IMR-90 (cell line): ENCODE measurements around the gene PSEN1. TPM values are rescaled to one million over a fixed set of nuclear protein-coding genes. Genes with fewer than 3 reads are reported as not detected.

Source experiments
- ATAC-seq: fragments of 200-7000 bp; cut with Tn5 transposase; 2 replicates; pipeline ENCODE4 v1.9.1; 2020; ENCODE audit warnings: low read depth, mild to moderate bottlenecking, moderate library complexity
- BruUV-seq: library from RNA; stranded (reverse); fragments of 400-500 nt; replicated peaks from 2 replicates; lab custom pipeline; 2021; lab: Mats Ljungman, UMichigan
- CTCF ChIA-PET: fragments of 300-600 bp; formaldehyde crosslinking; extraction: SDS; loops from one replicate; lab custom pipeline; 2021; ENCODE audit warnings: antibody characterized with exemption; lab: Yijun Ruan, JAX
- POLR2A ChIA-PET: fragments of 300-600 bp; sonication (Branson Sonifier 250); formaldehyde crosslinking; loops from one replicate; lab custom pipeline; 2022; ENCODE audit warnings: antibody characterized with exemption; ENCODE audit not compliant: unreplicated experiment; lab: Charles Lee
- DNase-seq: peaks from one replicate; pipeline ENCODE4 v3.0.0; 2013
- H2AFZ ChIP-seq: replicated peaks from 2 replicates; pipeline ENCODE3; 2013; ENCODE audit warnings: low read length, mild to moderate bottlenecking; ENCODE audit not compliant: poor library complexity
- H2AK5ac ChIP-seq: 2 replicates; pipeline ENCODE4 v1.6.1; 2013; ENCODE audit warnings: low read depth, low read length, inconsistent platforms
- H2AK9ac ChIP-seq: replicated peaks from 2 replicates; pipeline ENCODE3; 2013; ENCODE audit warnings: mild to moderate bottlenecking, low read depth, low read length, moderate library complexity; ENCODE audit not compliant: poor library complexity
- H2BK120ac ChIP-seq: 2 replicates; pipeline ENCODE4 v1.6.1; 2013; ENCODE audit warnings: low read depth, low read length, inconsistent platforms
- H2BK15ac ChIP-seq: 3 replicates; pipeline ENCODE4 v1.6.1; 2013; ENCODE audit warnings: low read depth, low read length, inconsistent platforms
- H2BK20ac ChIP-seq: 2 replicates; pipeline ENCODE4 v1.6.1; 2013; ENCODE audit warnings: low read depth, mild to moderate bottlenecking, inconsistent platforms, low read length, moderate library complexity
- H2BK5ac ChIP-seq: 2 replicates; pipeline ENCODE4 v1.6.1; 2013; ENCODE audit warnings: mild to moderate bottlenecking, low read depth, low read length, inconsistent platforms; ENCODE audit not compliant: poor library complexity, severe bottlenecking
- H3K14ac ChIP-seq: replicated peaks from 2 replicates; pipeline ENCODE4 v1.6.1; 2013; ENCODE audit warnings: low read depth, low read length, inconsistent platforms
- H3K18ac ChIP-seq: 2 replicates; pipeline ENCODE4 v1.6.1; 2013; ENCODE audit warnings: low read depth, low read length, control low read depth
- H3K23ac ChIP-seq: 2 replicates; pipeline ENCODE4 v1.6.1; 2013; ENCODE audit warnings: low read depth, low read length, inconsistent platforms
- H3K27ac ChIP-seq: 2 replicates; pipeline ENCODE4 v1.5.1; 2013; ENCODE audit warnings: mild to moderate bottlenecking, control low read depth, low read length; ENCODE audit not compliant: insufficient read depth
- H3K27me3 ChIP-seq: 2 replicates; pipeline ENCODE4 v1.6.1; 2013; ENCODE audit warnings: low read length; ENCODE audit not compliant: control insufficient read depth, insufficient read depth
- H3K36me3 ChIP-seq: 2 replicates; pipeline ENCODE4 v1.6.1; 2013; ENCODE audit warnings: low read length, mixed read lengths; ENCODE audit not compliant: control insufficient read depth, insufficient read depth
- H3K4ac ChIP-seq: 2 replicates; pipeline ENCODE4 v1.6.1; 2013; ENCODE audit warnings: low read depth, low read length, inconsistent platforms
- H3K4me1 ChIP-seq: 2 replicates; pipeline ENCODE4 v1.6.1; 2013; ENCODE audit warnings: low read length, mixed read lengths; ENCODE audit not compliant: control insufficient read depth, insufficient read depth
- H3K4me2 ChIP-seq: 2 replicates; pipeline ENCODE4 v1.6.1; 2013; ENCODE audit warnings: low read depth, mild to moderate bottlenecking, control low read depth, low read length, moderate library complexity
- H3K4me3 ChIP-seq: 2 replicates; pipeline ENCODE4 v1.5.1; 2013; ENCODE audit warnings: low read depth, mild to moderate bottlenecking, control low read depth, low read length, moderate library complexity; ENCODE audit not compliant: insufficient read depth
- H3K56ac ChIP-seq: 2 replicates; pipeline ENCODE4 v1.6.1; 2013; ENCODE audit warnings: low read length, inconsistent platforms; ENCODE audit not compliant: insufficient read depth; ENCODE audit errors: extremely low read depth
- H3K79me1 ChIP-seq, 2 experiments: 2 replicates each; pipeline ENCODE4 v1.6.1; 2013; ENCODE audit warnings: low read length in 2 of 2, inconsistent platforms in 1 of 2, low read depth in 1 of 2
- H3K9ac ChIP-seq: 2 replicates; pipeline ENCODE4 v1.6.1; 2013; ENCODE audit warnings: low read depth, low read length, control low read depth
- H3K9me1 ChIP-seq: 2 replicates; pipeline ENCODE4 v1.6.1; 2013; ENCODE audit warnings: low read length, inconsistent platforms; ENCODE audit not compliant: insufficient read depth
- H3K9me3 ChIP-seq: 2 replicates; pipeline ENCODE4 v1.6.1; 2013; ENCODE audit warnings: low read length; ENCODE audit not compliant: control insufficient read depth, insufficient read depth
- H4K20me1 ChIP-seq: 2 replicates; pipeline ENCODE4 v1.6.1; 2013; ENCODE audit warnings: low read length, inconsistent platforms; ENCODE audit not compliant: insufficient read depth
- H4K5ac ChIP-seq: 2 replicates; pipeline ENCODE4 v1.6.1; 2013; ENCODE audit warnings: mild to moderate bottlenecking, low read depth, low read length, control low read depth
- H4K8ac ChIP-seq, 2 experiments: 2 replicates each; pipeline ENCODE4 v1.6.1; 2013; ENCODE audit warnings: low read depth in 2 of 2, low read length in 2 of 2, control low read depth in 1 of 2, inconsistent platforms in 1 of 2
- H4K91ac ChIP-seq: 2 replicates; pipeline ENCODE4 v1.6.1; 2013; ENCODE audit warnings: low read depth, low read length, inconsistent platforms; ENCODE audit not compliant: insufficient read depth
- CEBPB ChIP-seq: IDR thresholded peaks from 2 replicates; pipeline ENCODE4 v1.6.1; 2012; ENCODE audit warnings: low read depth, low read length, improper control_type of control experiment
- MAFK ChIP-seq: IDR thresholded peaks from 2 replicates; pipeline ENCODE4 v1.6.1; 2012; ENCODE audit warnings: low read depth, low read length, improper control_type of control experiment
- POLR2A ChIP-seq: IDR thresholded peaks from 2 replicates; pipeline ENCODE4 v1.6.1; 2012; ENCODE audit warnings: mild to moderate bottlenecking, low read depth, low read length
- RFX5 ChIP-seq: IDR thresholded peaks from 2 replicates; pipeline ENCODE4 v1.8.0; 2012; ENCODE audit warnings: low read depth, mild to moderate bottlenecking, low read length, moderate library complexity
- SMC3 ChIP-seq: fragments of 150-350 bp; IDR thresholded peaks from 2 replicates; pipeline ENCODE4 v1.6.1; 2016; ENCODE audit warnings: low read depth, mild to moderate bottlenecking, antibody characterized with exemption, low read length, moderate library complexity
- WGBS, 2 experiments: methylation state at CpG; one replicate each; pipeline versions ENCODE4 v1.1.5 to v1.1.7; 2013; ENCODE audit warnings: missing lambda C conversion rate in 2 of 2; ENCODE audit not compliant: insufficient read length in 1 of 2; ENCODE audit errors: extremely low coverage in 2 of 2; 5-methylcytosine and 5-hydroxymethylcytosine counted together
- dilution Hi-C: fragments of 300-500 bp; cut with HindIII; formaldehyde crosslinking; loops from one replicate; pipeline ENCODE4 v1.14.3; 2018; ENCODE audit warnings: low sequenced_read_pairs; ENCODE audit not compliant: unreplicated experiment
- in situ Hi-C: fragments of 300-500 bp; cut with MboI; formaldehyde crosslinking; loops from 3 replicates; pipeline ENCODE4 v1.14.3; 2019; ENCODE audit warnings: low sequenced_read_pairs, inconsistent platforms, mixed read lengths
- intact Hi-C: fragments of 100-400 bp; cut with micrococcal nuclease; formaldehyde crosslinking; loops from 2 replicates; pipeline ENCODE4 v1.10.0; 2022
- polyA plus RNA-seq, 3 experiments: library from polyadenylated mRNA; depleted of rRNA; stranded (reverse); fragments of >200 nt; gene quantifications; 2 replicates each; pipeline ENCODE4 v1.2.3, GENCODE V29; 2012; ENCODE audit warnings: low replicate concordance in 1 of 3
- total RNA-seq: library from RNA; depleted of rRNA; stranded (reverse); fragments of >200 nt; gene quantifications from 2 replicates; pipeline ENCODE4 v1.2.3, GENCODE V29; 2012

The PSEN1 gene
- total and polyA plus RNA-seq, 2 of the 4 experiments (the other 2 are of a cell fraction) = 14.8 to 62.7 TPM

DNA sequence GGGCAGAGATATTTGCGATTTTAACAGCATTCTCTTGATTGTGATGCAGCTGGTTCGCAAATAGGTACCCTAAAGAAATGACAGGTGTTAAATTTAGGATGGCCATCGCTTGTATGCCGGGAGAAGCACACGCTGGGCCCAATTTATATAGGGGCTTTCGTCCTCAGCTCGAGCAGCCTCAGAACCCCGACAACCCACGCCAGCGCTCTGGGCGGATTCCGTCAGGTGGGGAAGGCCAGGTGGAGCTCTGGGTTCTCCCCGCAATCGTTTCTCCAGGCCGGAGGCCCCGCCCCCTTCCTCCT lies 271 bp upstream of the PSEN1 start:
- peak overlapping the region; percentile 68 for H3K4me3 ChIP-seq
- H3K36me3 ChIP-seq = no peaks in the 10 kb centered on the region
- no peak overlapping the region for H3K18ac ChIP-seq
- H4K20me1 ChIP-seq = peaks cover 10% of the 10 kb centered on the region
- no peak overlapping the region for H2AK5ac ChIP-seq
- peak overlapping the region; percentile 19; the same call in 1 of the 2 replicates for H3K9ac ChIP-seq
- peak overlapping the region; percentile 65 for H3K14ac ChIP-seq
- no peaks in the 10 kb centered on the region for H3K27me3 ChIP-seq
- H3K4me1 ChIP-seq = peaks cover 4% of the 10 kb centered on the region
- H2BK20ac ChIP-seq = no peak overlapping the region
- H3K9me3 ChIP-seq = no peaks in the 10 kb centered on the region
- peaks cover 0 to 22% of the 10 kb centered on the region in 2 experiments; a peak in 2 of 4 replicates for H3K79me1 ChIP-seq
- intact Hi-C loops = no loop called here
- no peak for DNase-seq
- peak overlapping the region; percentile 49 for H3K4ac ChIP-seq
- no TSS peak for BruUV-seq
- no peak overlapping the region for H3K27ac ChIP-seq
- POLR2A ChIA-PET = interaction anchor here (0.6 kb wide), 1 partner anchor 136 kb away, joined by 3 read pairs; no protein-coding TSS in a partner anchor
- peak overlapping the region; percentile 81 to 88 for H4K8ac ChIP-seq
- no peak overlapping the region for H2BK5ac ChIP-seq
- H2AFZ ChIP-seq = peak overlapping the region; percentile 90
- ATAC-seq = no peak
- no peak overlapping the region for H3K56ac ChIP-seq
- no peak for TF ChIP-seq CEBPB
- TF ChIP-seq RFX5 = no peak
- no peak for TF ChIP-seq SMC3
- TF ChIP-seq POLR2A = no peak
- TF ChIP-seq MAFK = no peak
- dilution Hi-C loops = no loop called here
- peak overlapping the region; percentile 56 for H3K4me2 ChIP-seq
- H4K5ac ChIP-seq = peak overlapping the region; percentile 9; the same call in 1 of the 2 replicates
- CTCF ChIA-PET = no interaction called here
- no peak overlapping the region for H2AK9ac ChIP-seq
- no peak overlapping the region for H2BK15ac ChIP-seq
- 0 out of 2 replicates have a peak overlapping the region, but pooled peaks have one; percentile 7 for H3K23ac ChIP-seq
- H4K91ac ChIP-seq = no peak overlapping the region
- no peak overlapping the region for H2BK120ac ChIP-seq
- H3K9me1 ChIP-seq = peaks cover 6% of the 10 kb centered on the region; the same call in 1 of the 2 replicates
- 20% methylated on average over 4 of the region's 16 CpGs; no CpG with 5 or more reads in 1 of the 2 experiments for WGBS, 2 experiments
- in situ Hi-C loops = no loop called here
